ENCODE results near the gene MID1.

Gene MID1

DNA sequence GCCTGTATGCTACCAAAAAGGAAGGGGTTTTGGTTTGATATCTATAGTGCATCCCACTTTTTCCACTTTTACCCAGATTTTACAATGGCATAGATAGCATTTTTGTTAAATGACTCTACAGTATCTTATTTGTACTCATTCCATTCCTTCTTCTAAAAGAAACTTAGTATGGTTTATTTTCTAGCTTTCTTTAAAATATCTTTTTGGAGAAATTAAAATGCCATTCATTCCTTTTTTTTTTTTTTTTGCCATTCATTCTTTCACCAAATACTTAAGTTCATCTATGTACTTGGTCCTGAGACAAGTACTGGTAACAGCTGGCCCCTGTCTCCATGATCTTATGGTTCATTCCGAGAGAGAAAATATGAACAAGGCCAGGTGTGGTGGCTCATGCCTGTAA lies 49.1 kb downstream of the MID1 start:
- no peak for TF ChIP-seq CTCF (IDR thresholded peaks at IDR 0.05; ENCODE audit: low read length, missing control alignments)
- DNase-seq (ENCODE audit: low read depth), result no peak
- no peak overlapping the region for H3K4me3 ChIP-seq (replicated peaks; ENCODE audit: low read depth, low read length)

- DNase-seq (ENCODE audit: low read depth), result no peak
- TF ChIP-seq CTCF (IDR thresholded peaks at IDR 0.05; ENCODE audit: low read length, missing control alignments), result no peak
- H3K4me3 ChIP-seq (replicated peaks; ENCODE audit: low read depth, low read length), result no peak overlapping the region
Observed at GRCh38 chrX:10570601-10571000, 49.8 kb downstream of the MID1 start.

GRCh38 chrX:10569946-10570345 lies 50.4 kb downstream of the MID1 start:
- no peak overlapping the region for H3K4me3 ChIP-seq (replicated peaks; ENCODE audit: low read depth, low read length)
- no peak for TF ChIP-seq CTCF (IDR thresholded peaks at IDR 0.05; ENCODE audit: low read length, missing control alignments)
- DNase-seq (ENCODE audit: low read depth), result peak; percentile 38

DNA sequence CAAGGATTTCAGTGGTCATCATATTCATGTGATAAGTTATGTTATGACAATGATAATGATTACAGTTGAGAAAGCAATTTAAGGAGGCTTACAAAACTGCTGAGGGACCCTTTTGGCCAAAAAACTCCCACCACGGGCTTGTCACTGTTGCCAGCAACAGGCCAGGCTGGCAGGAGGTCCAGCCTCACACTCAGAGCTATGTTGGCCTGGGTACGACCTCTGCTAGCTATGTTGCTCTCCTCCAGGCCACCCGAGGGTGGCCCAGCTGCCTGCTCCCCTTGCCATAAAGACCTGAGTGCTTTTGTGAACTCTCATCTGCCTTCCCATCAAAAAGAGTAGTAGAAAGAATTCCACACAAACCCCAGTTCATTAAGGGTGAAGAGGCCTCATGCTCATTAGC lies 52.0 kb downstream of the MID1 start:
- H3K4me3 ChIP-seq (replicated peaks; ENCODE audit: low read depth, low read length), result no peak overlapping the region
- TF ChIP-seq CTCF (IDR thresholded peaks at IDR 0.05; ENCODE audit: low read length, missing control alignments), result no peak
- no peak for DNase-seq (ENCODE audit: low read depth)

DNA sequence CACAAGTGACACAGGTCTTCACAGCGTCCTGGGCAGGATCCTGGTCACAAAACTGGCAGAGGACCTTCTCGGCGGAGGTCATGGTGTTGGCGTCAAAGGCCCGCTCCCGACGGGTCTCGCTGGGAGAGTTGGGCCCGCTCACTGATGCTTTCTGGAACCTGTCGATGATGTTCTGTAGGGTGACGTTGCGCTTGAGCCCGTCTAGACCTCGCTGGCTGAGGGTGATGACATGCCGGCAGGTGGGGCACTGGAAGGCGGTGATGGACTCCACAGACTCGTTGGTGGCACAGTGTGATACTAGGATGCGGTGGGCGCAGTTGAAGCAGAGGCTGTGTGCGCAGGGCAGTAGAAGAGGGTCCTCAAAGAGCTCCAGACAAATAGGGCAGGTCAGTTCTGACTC lies 53.2 kb downstream of the MID1 start:
- no peak overlapping the region for H3K4me3 ChIP-seq (replicated peaks; ENCODE audit: low read depth, low read length)
- DNase-seq (ENCODE audit: low read depth), result no peak
- no peak for TF ChIP-seq CTCF (IDR thresholded peaks at IDR 0.05; ENCODE audit: low read length, missing control alignments)

DNA sequence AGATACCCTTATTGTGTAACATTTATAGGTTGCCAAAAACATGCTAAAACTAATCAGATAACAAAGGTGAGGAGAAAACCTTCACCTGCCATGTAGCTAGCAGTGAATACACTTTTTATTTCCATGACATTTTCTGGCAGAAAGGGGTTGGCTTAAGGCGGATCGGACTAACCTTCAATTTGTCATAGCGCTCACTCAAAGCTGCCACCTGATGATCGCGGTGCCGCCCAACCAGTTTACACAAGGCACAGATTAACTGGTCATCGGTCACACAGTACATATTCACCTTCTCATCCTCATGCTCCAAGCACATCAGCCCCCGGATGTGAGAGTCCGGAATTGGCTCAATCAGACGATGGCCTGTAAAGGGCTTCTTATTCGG lies 53.7 kb downstream of the MID1 start:
- no peak for DNase-seq (ENCODE audit: low read depth)
- no peak for TF ChIP-seq CTCF (IDR thresholded peaks at IDR 0.05; ENCODE audit: low read length, missing control alignments)
- H3K4me3 ChIP-seq (replicated peaks; ENCODE audit: low read depth, low read length), result no peak overlapping the region

- H3K4me3 ChIP-seq (replicated peaks; ENCODE audit: low read depth, low read length), result no peak overlapping the region
- DNase-seq (ENCODE audit: low read depth), result no peak
- TF ChIP-seq CTCF (IDR thresholded peaks at IDR 0.05; ENCODE audit: low read length, missing control alignments), result no peak
Observed at GRCh38 chrX:10564484-10564883, 55.9 kb downstream of the MID1 start.

All from fibroblast of pulmonary artery (primary cell).